Neural cell (in vitro differentiated cells): ENCODE results near the gene NYAP2.

Source experiments
- CTCF ChIP-seq: fragments of 450-650 bp; IDR thresholded peaks from 2 replicates; pipeline ENCODE4 v1.5.1; 2014; ENCODE audit warnings: antibody characterized with exemption, mild to moderate bottlenecking, moderate library complexity; ENCODE audit not compliant: poor library complexity, severe bottlenecking
- EP300 ChIP-seq: fragments of 450-650 bp; conservative IDR thresholded peaks from 2 replicates; pipeline ENCODE4 v1.6.1; 2014; ENCODE audit warnings: antibody characterized with exemption, mild to moderate bottlenecking, moderate library complexity; ENCODE audit not compliant: poor library complexity, severe bottlenecking
- MXI1 ChIP-seq: fragments of 450-650 bp; conservative IDR thresholded peaks from 2 replicates; pipeline ENCODE4 v1.6.1; 2014; ENCODE audit warnings: antibody characterized with exemption, mild to moderate bottlenecking; ENCODE audit not compliant: poor library complexity, severe bottlenecking
- POLR2AphosphoS5 ChIP-seq: IDR thresholded peaks from 2 replicates; pipeline ENCODE4 v1.6.1; 2012
- RAD21 ChIP-seq: fragments of 450-650 bp; conservative IDR thresholded peaks from 2 replicates; pipeline ENCODE4 v1.6.1; 2014; ENCODE audit warnings: antibody characterized with exemption, mild to moderate bottlenecking, moderate library complexity
- REST ChIP-seq: IDR thresholded peaks from 2 replicates; pipeline ENCODE4 v1.6.1; 2012; ENCODE audit warnings: borderline replicate concordance
- SMC3 ChIP-seq: fragments of 450-650 bp; conservative IDR thresholded peaks from 2 replicates; pipeline ENCODE4 v1.6.1; 2014; ENCODE audit warnings: antibody characterized with exemption, mild to moderate bottlenecking, moderate library complexity; ENCODE audit not compliant: poor library complexity

DNA sequence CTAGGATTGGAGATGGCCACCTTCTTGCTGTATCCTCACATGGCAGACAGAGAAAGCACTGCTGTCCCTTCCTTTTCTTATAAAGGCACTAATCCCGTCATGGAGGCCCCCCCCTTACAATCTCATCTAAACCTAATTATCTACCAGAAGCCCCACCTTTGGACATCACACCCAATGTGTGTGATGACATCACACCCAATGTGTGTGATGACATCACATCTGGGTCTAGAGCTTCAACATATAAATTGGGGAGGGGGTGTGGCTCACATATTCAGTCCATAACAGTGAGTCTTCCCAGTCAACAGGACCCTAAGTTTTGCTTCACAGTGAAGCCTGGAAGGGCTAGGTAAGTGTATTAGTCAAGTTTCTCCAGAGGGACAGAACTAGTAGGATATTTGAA is 213.1 kb downstream of the NYAP2 start:
- TF ChIP-seq SMC3 (no peak), CTCF (no peak), RAD21 (no peak), EP300 (no peak), MXI1 (no peak), POLR2AphosphoS5 (no peak), REST (no peak)
